Brain pericyte (primary cell): Measurements from ENCODE around the gene PARD3B.

Experiments used
- DNase-seq: peaks from one replicate; pipeline ENCODE4 v3.0.0-alpha.2; 2012; ENCODE audit warnings: low read depth, low spot score

PARD3B gene

DNA sequence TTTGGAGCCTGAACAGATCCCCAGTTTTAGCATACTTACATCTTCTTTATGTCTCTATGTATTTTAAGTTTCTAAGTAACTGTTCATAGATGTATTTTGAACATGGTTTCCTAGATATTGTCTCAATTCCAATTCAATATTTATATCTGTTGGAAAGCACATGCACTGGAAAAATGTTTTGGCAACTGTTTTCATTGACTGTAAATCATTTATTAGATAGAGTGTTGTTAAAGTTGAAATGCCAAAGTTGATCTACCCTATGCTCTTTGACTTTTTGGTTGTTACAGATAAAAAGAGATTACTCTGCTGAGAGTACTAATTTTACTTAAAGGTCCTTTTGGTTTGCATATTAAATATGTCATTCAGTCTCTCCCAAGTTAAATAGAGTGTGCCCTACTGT lies 792.0 kb downstream of the PARD3B start:
- DNase-seq, result no peak

DNA sequence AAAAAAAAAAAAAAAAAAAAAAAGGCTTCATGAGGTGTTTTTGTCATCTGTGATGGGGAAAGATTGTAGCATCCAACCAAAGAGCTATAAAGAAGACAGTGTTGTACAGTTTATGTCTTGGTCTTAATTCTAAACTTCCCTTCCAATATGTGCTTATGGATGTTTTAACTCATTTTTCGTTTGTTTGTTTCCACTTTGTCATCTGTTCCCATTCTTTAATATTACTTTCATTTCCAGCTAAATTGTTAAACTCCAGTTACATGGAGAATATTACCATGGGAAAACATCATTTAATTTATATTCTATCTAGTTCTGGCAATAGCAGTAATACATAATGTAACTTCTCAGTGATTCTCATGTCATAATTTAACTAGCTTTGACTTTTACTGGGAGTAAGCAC lies 792.9 kb downstream of the PARD3B start:
- DNase-seq, result no peak

DNA sequence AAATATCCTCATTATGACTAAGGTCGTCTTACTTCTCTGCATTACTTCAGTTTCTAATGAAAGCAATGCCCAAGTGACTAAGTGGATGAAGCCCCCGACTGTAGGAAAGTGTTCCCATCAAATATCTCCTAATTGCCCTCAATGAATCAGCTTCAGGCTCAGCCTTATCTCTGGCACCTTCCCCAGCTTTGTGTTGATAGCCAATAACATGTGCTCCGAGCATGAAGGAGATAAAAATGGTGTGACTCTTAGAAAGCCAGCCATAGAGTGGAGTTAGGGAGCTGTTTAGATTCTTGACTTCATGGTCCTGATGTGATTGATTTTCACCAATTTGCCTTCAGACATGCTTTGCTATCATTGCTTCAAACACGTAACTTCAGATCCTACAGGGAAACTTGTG lies 797.8 kb downstream of the PARD3B start:
- no peak for DNase-seq

- no peak for DNase-seq
These were observed 801.4 kb downstream of the PARD3B start for GRCh38 chr2:205346649-205347048.

GRCh38 chr2:205347899-205348298 lies 802.6 kb downstream of the PARD3B start:
- DNase-seq, result no peak

- DNase-seq, result no peak
These were observed 806.8 kb downstream of the PARD3B start for GRCh38 chr2:205352094-205352493.

- no peak for DNase-seq
These were observed 807.3 kb downstream of the PARD3B start for GRCh38 chr2:205352593-205352992.

- no peak for DNase-seq
These were observed 812.5 kb downstream of the PARD3B start for GRCh38 chr2:205357732-205358131.

DNA sequence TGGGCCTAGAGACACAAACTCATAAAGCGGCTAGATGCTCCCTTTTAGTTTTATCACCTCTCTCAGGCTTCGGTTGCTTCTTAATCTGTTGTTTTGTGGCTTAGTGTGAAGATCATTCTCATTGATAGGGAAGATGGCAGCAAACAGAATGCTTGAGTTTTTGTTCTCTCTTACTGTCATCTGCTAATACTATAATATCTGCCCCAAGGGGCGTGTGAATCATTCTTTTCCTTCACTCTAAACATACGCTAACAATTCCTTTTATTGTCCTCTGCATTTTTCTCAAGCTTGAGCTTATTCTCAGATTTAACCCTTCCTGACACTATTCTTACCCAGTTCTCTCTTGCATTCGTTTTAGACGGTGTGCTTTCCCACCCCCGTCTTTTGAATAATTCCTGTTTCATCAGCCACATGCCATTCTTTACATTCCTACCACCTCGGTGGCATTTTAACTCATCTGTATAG lies 813.1 kb downstream of the PARD3B start:
- DNase-seq, result no peak

DNA sequence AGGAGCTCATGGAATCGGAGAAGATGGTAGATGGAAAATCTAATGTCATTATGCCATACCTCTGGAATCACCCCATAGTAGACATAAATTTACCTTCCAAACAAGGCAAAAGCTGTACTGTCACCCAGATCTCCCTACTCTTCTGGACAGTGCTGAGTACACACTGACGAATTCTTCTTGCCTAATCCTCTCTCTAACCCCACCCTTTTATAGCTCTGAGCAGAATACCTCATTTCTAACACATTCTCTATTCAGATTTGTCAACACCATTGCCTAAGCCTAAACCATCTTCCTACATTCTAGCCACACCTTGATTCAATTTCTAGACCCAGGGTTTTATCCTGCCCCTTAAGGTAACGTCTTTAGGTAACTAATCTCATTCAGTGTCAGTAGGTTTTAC lies 816.0 kb downstream of the PARD3B start:
- DNase-seq, result no peak

DNA sequence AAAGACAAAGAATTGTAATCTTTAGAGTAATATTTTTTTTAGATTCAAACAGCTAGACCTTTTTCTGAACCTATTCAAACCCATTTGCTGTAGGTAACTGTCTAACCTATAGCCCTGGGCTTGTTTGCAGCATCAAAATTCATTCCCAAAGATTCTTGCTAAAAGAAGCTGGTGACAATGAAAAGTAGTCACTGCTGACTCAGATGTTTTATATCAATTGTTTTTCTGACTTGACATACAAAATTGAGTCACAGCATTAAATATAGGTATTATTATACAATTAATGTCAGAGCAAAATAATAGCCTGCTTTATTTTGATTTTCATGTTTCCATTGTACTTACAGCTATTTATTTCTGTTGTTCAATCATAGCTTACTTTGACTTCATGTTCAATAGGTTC lies 816.7 kb downstream of the PARD3B start:
- no peak for DNase-seq

DNA sequence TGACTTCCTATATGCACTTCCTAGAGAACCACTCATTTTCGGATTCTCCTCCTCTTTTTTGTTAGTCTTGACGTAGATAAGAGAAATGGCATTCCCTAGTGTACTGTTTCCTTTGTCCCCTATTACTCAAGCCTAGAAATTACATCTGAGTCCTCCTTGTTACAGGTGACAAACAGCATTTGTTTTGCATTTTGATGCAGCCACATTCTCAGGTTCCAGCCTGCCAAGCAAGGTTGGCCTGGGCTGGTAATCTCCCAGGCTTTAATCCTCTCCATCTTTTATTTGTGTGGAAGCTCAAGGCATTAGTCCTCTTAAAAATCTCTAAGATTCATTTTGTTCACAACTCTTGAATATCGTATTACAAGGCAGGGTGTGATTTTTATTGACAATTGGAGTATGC lies 819.0 kb downstream of the PARD3B start:
- DNase-seq, result no peak

GRCh38 chr2:205366336-205367060 lies 821.2 kb downstream of the PARD3B start:
- DNase-seq, result no peak

DNA sequence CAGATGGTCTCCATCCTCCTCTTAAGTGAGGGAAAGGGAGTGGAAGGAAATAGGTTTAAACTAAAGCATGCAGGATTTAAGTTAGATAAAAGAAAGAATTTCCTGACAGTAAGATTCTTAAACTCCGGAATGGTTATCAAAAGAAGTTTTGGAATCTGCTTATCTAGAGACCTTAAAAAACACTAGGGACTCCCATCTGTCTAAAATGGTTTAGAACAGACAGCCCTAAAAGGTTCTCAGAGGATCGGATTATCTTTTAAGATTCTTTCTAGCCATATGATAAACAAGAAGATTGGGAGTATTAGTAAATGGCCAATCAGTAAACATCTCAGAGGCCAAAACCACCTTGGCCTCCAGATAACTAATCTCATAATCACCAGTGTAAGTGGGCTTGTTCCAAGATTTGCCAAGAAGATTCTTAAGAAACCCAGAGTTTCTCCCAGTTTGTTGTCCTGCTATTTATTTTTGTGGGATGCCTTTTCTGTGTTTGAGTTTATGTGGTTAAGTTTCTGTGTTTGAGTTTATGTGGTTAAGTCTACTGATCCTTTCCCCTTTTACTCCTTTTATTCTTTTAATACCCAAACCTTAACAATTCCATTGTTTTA lies 822.2 kb downstream of the PARD3B start:
- no peak for DNase-seq

DNA sequence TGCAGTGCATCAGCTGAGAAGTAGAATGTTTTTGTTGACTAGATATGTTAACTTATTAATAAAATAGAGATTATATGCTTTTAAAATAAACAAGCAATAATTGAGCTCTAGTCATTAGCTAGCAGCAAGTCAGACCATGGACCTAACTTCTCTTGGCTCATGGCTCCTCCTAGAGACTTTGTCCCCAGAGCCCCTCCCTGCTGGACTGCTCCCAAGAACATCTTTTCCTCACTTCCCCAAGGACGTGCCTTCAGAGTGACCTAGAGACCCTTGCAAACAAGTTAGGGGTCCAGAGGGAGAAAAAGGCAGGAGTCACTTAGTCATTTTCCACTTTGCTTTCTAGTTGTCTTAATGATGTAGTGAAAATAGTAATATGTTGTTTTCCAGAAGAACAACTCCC lies 824.5 kb downstream of the PARD3B start:
- no peak for DNase-seq

- no peak for DNase-seq
These were observed 825.5 kb downstream of the PARD3B start for GRCh38 chr2:205370726-205371125.

DNA sequence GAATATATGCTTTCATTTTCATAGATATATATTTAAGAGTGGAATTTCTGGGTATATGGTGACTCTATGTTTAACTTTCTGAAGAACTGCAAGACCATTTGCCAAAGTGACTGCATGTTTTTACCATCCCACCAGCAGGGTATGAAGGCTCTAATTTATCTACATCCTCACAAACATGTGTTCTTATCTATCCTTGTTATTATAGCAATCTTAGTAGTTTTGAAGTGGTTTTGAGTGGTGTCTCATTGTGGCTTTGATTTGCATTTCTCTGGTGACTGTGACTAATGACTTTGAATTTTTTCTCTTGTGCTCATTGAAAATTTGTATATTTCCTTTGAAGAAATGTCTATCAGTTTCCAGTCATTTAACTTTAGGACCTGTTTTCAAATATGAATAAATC lies 826.9 kb downstream of the PARD3B start:
- no peak for DNase-seq

DNA sequence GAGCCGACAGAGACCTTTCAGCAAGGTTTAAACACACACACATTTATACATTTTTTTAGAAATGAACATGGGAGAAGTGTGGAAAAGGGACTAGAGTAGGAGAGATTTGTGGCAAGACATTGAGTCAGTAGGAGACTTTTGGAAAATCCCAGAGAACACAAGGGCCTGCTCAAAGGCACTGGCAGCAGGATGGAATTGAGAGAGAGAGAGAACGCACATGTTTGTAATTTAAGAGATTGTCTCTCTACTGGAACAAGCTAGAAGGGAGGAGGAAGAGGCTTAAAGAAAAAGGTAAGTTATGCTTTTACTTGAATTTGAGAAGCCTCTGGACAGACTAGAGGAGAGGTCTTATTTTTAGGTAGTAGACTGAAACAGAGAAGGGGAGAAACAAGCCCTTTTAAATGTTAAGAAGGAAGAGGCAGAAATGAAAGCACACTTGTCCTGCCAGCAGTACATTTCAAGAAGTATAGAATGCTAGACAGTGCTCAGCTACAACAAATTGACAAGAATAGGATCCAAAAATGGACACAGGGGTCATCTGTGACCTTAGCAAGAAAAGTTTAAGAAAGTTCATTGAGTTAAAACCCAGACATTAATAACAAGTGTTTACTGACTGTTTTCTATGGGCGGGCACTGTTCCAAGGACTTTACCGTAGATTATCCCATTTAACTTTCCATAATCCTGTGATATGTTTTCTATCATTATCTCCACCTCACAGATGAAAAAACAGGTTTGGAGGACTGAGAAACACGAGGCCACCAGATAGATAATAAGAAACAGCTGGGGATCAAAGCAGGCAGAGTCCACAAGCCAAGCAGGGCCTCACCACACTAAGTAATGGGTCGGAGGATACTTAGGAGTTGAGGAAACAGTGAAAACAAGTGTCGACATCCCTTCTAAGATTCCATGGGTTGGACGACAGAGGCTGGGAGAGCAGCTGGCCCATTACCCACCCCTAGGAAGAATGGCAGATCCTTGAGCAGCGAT lies 830.5 kb downstream of the PARD3B start:
- no peak for DNase-seq

- DNase-seq, result no peak
These were observed 832.0 kb downstream of the PARD3B start for GRCh38 chr2:205377324-205377723.

GRCh38 chr2:205383601-205384000 lies 838.3 kb downstream of the PARD3B start:
- no peak for DNase-seq

DNA sequence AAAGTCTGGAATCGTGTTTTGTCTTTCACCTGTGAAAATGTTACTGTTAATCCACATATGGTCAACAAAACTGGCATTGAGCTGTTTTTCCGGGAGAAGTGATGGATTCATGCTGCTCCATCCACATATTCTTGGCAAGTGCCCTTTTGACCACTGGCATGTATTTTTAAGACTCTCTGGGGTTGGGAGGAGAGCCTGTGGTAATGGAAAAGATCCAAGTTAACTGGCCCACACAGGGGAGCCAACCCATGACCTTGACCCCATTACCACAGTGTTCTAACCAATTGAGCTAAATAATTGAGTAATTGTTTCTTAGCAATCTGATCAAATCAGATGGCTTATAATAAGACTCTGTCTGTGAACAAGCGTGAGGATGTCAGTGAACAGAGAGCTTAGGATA lies 840.8 kb downstream of the PARD3B start:
- peak; percentile 81 for DNase-seq

DNA sequence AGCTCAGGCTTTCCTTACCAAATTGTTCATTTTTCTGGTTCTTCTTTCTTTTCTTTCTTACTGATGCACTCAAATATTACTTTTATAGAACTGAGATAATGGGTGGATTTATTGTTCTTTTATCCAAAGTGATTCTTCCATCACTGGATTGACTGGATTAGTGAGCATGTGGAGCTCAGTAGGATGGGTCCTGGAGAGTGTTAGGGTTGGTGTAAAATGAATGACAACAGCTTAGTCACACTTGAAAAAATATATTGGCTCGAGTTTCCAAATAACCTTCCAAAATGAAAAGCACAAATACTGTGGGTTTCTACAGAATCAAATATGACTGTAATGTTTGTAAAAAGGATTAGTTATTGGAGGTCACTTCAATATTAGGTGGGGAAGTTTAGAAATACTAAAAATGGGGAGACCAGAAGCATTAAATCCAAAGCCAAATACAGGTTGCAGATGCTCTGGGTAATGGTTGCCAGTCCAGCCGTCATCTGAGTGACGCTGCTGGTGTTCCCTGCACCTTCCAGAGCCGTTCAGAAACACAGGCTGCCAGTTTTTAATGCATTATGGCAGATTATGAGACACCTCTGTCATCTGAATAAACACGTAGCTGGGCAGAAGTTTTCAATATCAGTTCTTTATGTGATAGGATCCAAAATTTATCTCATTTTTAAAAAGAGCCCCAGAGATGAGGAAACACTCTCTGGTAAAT lies 842.2 kb downstream of the PARD3B start:
- DNase-seq, result no peak
